ENCODE results near the gene SHD.
"Not testable (repeated sequence)": the region's sequence is repeated elsewhere in the genome, so short reads cannot be mapped to it uniquely, and the experiment has no call there.

The SHD gene

GRCh38 chr19:4257025-4257424 lies 22.0 kb upstream of the SHD start:
- H3K4me1 Mint-ChIP-seq = no peaks in the 10 kb centered on the region
- ATAC-seq = no peak
- peaks cover 6 to 9% of the 10 kb centered on the region in 2 donors for H3K9me3 Mint-ChIP-seq
- DNase-seq = no peak
- peak overlapping the region in 1 of 2 donors; percentile 27 for H3K27ac Mint-ChIP-seq
- H3K27me3 Mint-ChIP-seq = no peaks in the 10 kb centered on the region
- H3K4me3 Mint-ChIP-seq = no peak overlapping the region

- no peak overlapping the region for H3K4me3 Mint-ChIP-seq
- no peaks in the 10 kb centered on the region for H3K27me3 Mint-ChIP-seq
- ATAC-seq = no peak
- H3K9me3 Mint-ChIP-seq = peaks cover 6 to 9% of the 10 kb centered on the region in 2 donors
- no peak for DNase-seq
- H3K27ac Mint-ChIP-seq = peak overlapping the region in 1 of 2 donors; percentile 37
- peaks cover 2% of the 10 kb centered on the region for H3K4me1 Mint-ChIP-seq
These were observed 20.9 kb upstream of the SHD start for GRCh38 chr19:4258181-4258580.

GRCh38 chr19:4260613-4261191 lies 18.4 kb upstream of the SHD start:
- H3K4me1 Mint-ChIP-seq = peaks cover 27% of the 10 kb centered on the region
- no peak overlapping the region for H3K4me3 Mint-ChIP-seq
- no peaks in the 10 kb centered on the region for H3K27me3 Mint-ChIP-seq
- no peak for ATAC-seq
- H3K9me3 Mint-ChIP-seq = no peaks in the 10 kb centered on the region
- H3K27ac Mint-ChIP-seq = no peak overlapping the region
- DNase-seq = no peak

- DNase-seq (no peak), ATAC-seq (no peak)
- H3K9me3 Mint-ChIP-seq = no peaks in the 10 kb centered on the region
- H3K27me3 Mint-ChIP-seq = no peaks in the 10 kb centered on the region
- peak overlapping the region; percentile 78 to 93 for H3K27ac Mint-ChIP-seq
- peak overlapping the region; percentile 17 to 46 for H3K4me3 Mint-ChIP-seq
- peaks cover 43% of the 10 kb centered on the region for H3K4me1 Mint-ChIP-seq
These were observed 14.3 kb upstream of the SHD start for GRCh38 chr19:4264812-4265211.

- peaks cover 43% of the 10 kb centered on the region for H3K4me1 Mint-ChIP-seq
- peak overlapping the region in 1 of 2 donors; percentile 60 for H3K27ac Mint-ChIP-seq
- no peak for DNase-seq
- no peak for ATAC-seq
- no peaks in the 10 kb centered on the region for H3K9me3 Mint-ChIP-seq
- no peaks in the 10 kb centered on the region for H3K27me3 Mint-ChIP-seq
- H3K4me3 Mint-ChIP-seq = peak overlapping the region in 1 of 2 donors; percentile 6
These were observed 12.6 kb upstream of the SHD start for GRCh38 chr19:4266253-4267000.

- H3K9me3 Mint-ChIP-seq = no peaks in the 10 kb centered on the region
- DNase-seq (peak; percentile 60 to 64), ATAC-seq (peak; percentile 85)
- H3K4me3 Mint-ChIP-seq = no peak overlapping the region
- no peaks in the 10 kb centered on the region for H3K27me3 Mint-ChIP-seq
- peaks cover 43% of the 10 kb centered on the region for H3K4me1 Mint-ChIP-seq
- H3K27ac Mint-ChIP-seq = peak overlapping the region in 1 of 2 donors; percentile 29
These were observed 11.8 kb upstream of the SHD start for GRCh38 chr19:4267101-4267900.

- no peaks in the 10 kb centered on the region for H3K27me3 Mint-ChIP-seq
- no peak overlapping the region for H3K4me3 Mint-ChIP-seq
- peaks cover 41% of the 10 kb centered on the region for H3K4me1 Mint-ChIP-seq
- DNase-seq (no peak), ATAC-seq (no peak)
- H3K27ac Mint-ChIP-seq = no peak overlapping the region
- H3K9me3 Mint-ChIP-seq = no peaks in the 10 kb centered on the region
These were observed 10.9 kb upstream of the SHD start for GRCh38 chr19:4267901-4268815.

- Mint-ChIP-seq H3K27ac (no peak overlapping the region), H3K4me1 (peaks cover 34% of the 10 kb centered on the region), H3K4me3 (no peak overlapping the region), H3K9me3 (no peaks in the 10 kb centered on the region), H3K27me3 (no peaks in the 10 kb centered on the region)
- ATAC-seq (no peak), DNase-seq (no peak)
These were observed 10.1 kb upstream of the SHD start for GRCh38 chr19:4268816-4269430.

GRCh38 chr19:4272894-4273293 lies 6.2 kb upstream of the SHD start:
- no peak for DNase-seq
- Mint-ChIP-seq H3K4me3 (no peak overlapping the region), H3K27me3 (no peaks in the 10 kb centered on the region), H3K4me1 (no peaks in the 10 kb centered on the region), H3K9me3 (no peaks in the 10 kb centered on the region), H3K27ac (peak overlapping the region in 1 of 2 donors; percentile 48)
- no peak for ATAC-seq

- H3K4me3 Mint-ChIP-seq, DNase-seq, H3K9me3 Mint-ChIP-seq, H3K4me1 Mint-ChIP-seq, ATAC-seq, H3K27ac Mint-ChIP-seq: not testable (repeated sequence)
- H3K27me3 Mint-ChIP-seq = peaks cover 12% of the 10 kb centered on the region
These were observed 4.8 kb upstream of the SHD start for GRCh38 chr19:4274321-4274686.

GRCh38 chr19:4277191-4277696 lies 1.8 kb upstream of the SHD start:
- Mint-ChIP-seq H3K4me1 (peaks cover 7% of the 10 kb centered on the region), H3K4me3 (no peak overlapping the region), H3K9me3 (no peaks in the 10 kb centered on the region), H3K27ac (no peak overlapping the region), H3K27me3 (peaks cover 40% of the 10 kb centered on the region)
- DNase-seq (no peak), ATAC-seq (no peak)

GRCh38 chr19:4278010-4278409 lies 1.1 kb upstream of the SHD start:
- peaks cover 7% of the 10 kb centered on the region for H3K4me1 Mint-ChIP-seq
- ATAC-seq (no peak), DNase-seq (no peak)
- peaks cover 40% of the 10 kb centered on the region for H3K27me3 Mint-ChIP-seq
- no peaks in the 10 kb centered on the region for H3K9me3 Mint-ChIP-seq
- H3K27ac Mint-ChIP-seq = no peak overlapping the region
- no peak overlapping the region for H3K4me3 Mint-ChIP-seq

- DNase-seq = no peak
- no peak for ATAC-seq
- peaks cover 40% of the 10 kb centered on the region for H3K27me3 Mint-ChIP-seq
- no peak overlapping the region for H3K27ac Mint-ChIP-seq
- no peak overlapping the region for H3K4me3 Mint-ChIP-seq
- peaks cover 7% of the 10 kb centered on the region for H3K4me1 Mint-ChIP-seq
- H3K9me3 Mint-ChIP-seq = no peaks in the 10 kb centered on the region
These were observed 132 bp downstream of the SHD start for GRCh38 chr19:4279267-4279529.

- Mint-ChIP-seq H3K27ac (no peak overlapping the region), H3K4me1 (peaks cover 7% of the 10 kb centered on the region), H3K4me3 (peak overlapping the region; percentile 80 to 83), H3K9me3 (no peaks in the 10 kb centered on the region), H3K27me3 (peaks cover 40% of the 10 kb centered on the region)
- ATAC-seq (peak; percentile 52), DNase-seq (no peak)
These were observed 710 bp downstream of the SHD start for GRCh38 chr19:4279530-4280422.
